SK-N-SH (cell line): Measurements from ENCODE around the gene NUP42. TPM values are rescaled to one million over a fixed set of nuclear protein-coding genes. Genes with fewer than 3 reads are reported as not detected.
A peak's percentile ranks its signal among the peaks of the same experiment; 100 is the strongest.

ENCODE experiments used
- CTCF ChIA-PET: fragments of 300-600, 350-600 bp; formaldehyde crosslinking; extraction: SDS; loops from one replicate; lab custom pipeline; 2021; lab: Yijun Ruan, JAX
- POLR2A ChIA-PET: fragments of 350-600 bp; sonication (Branson Sonifier 250); formaldehyde crosslinking; extraction: SDS; loops from one replicate; lab custom pipeline; 2020; ENCODE audit warnings: antibody characterized with exemption, inconsistent platforms; lab: Yijun Ruan, JAX
- DNase-seq: peaks from one replicate; pipeline ENCODE4 v3.0.0; 2012
- H2AFZ ChIP-seq: fragments of 200-600 bp; sonication (generic); 2 replicates; pipeline ENCODE4 v1.8.1; 2016; ENCODE audit warnings: antibody characterized with exemption, mild to moderate bottlenecking, low read depth
- H3F3A ChIP-seq: fragments of 200-600 bp; sonication (generic); replicated peaks from 2 replicates; pipeline ENCODE3; 2016; ENCODE audit warnings: antibody characterized with exemption, mild to moderate bottlenecking; ENCODE audit not compliant: insufficient read depth
- H3K27ac ChIP-seq, 2 experiments: fragments of 200-500 bp in 1 of 2; fragments of 200-600 bp in 1 of 2; sonication (Bioruptor generic) in 1 of 2; sonication (generic), shearing (Covaris generic) in 1 of 2; 2 replicates each; pipeline versions ENCODE4 v1.5.1 to v1.6.1; 2014 to 2016; ENCODE audit warnings: low read depth in 2 of 2, inconsistent platforms in 1 of 2, low read length in 1 of 2, mild to moderate bottlenecking in 1 of 2, mixed read lengths in 1 of 2
- H3K27me3 ChIP-seq: fragments of 200-600 bp; sonication (generic), shearing (Covaris generic); 2 replicates; pipeline ENCODE4 v1.6.1; 2016; ENCODE audit warnings: mixed run types; ENCODE audit not compliant: insufficient read depth
- H3K36me3 ChIP-seq, 2 experiments: fragments of 200-500 bp in 1 of 2; fragments of 200-600 bp in 1 of 2; sonication (Bioruptor generic) in 1 of 2; sonication (generic) in 1 of 2; replicated peaks in 1 of 2; 2 replicates each; pipeline versions ENCODE3 to v1.5.1; 2014 to 2016; ENCODE audit warnings: low read length in 1 of 2, mild to moderate bottlenecking in 1 of 2; ENCODE audit not compliant: insufficient read depth in 2 of 2, control insufficient read depth in 1 of 2
- H3K4me1 ChIP-seq, 2 experiments: fragments of 200-500 bp in 1 of 2; fragments of 200-600 bp in 1 of 2; sonication (Bioruptor generic) in 1 of 2; sonication (generic), shearing (Covaris generic) in 1 of 2; 2 replicates each; pipeline versions ENCODE4 v1.5.1 to v1.6.1; 2014 to 2016; ENCODE audit warnings: low read depth in 1 of 2, low read length in 1 of 2, mixed run types in 1 of 2; ENCODE audit not compliant: insufficient read depth in 2 of 2, control insufficient read depth in 1 of 2
- H3K4me2 ChIP-seq: fragments of 200-600 bp; sonication (generic), shearing (Covaris generic); 2 replicates; pipeline ENCODE4 v1.6.1; 2017; ENCODE audit warnings: mixed run types
- H3K4me3 ChIP-seq, 2 experiments: fragments of 200-500 bp in 1 of 2; fragments of 200-600 bp in 1 of 2; sonication (Bioruptor generic) in 1 of 2; sonication (generic), shearing (Covaris generic) in 1 of 2; 2 replicates each; pipeline versions ENCODE4 v1.5.1 to v1.8.1; 2014 to 2016; ENCODE audit warnings: low read depth in 2 of 2, inconsistent platforms in 1 of 2, low read length in 1 of 2, mild to moderate bottlenecking in 1 of 2, mixed read lengths in 1 of 2, moderate library complexity in 1 of 2
- H3K79me2 ChIP-seq: fragments of 200-600 bp; sonication (generic); 2 replicates; pipeline ENCODE4 v1.8.1; 2017; ENCODE audit warnings: mild to moderate bottlenecking; ENCODE audit not compliant: insufficient read depth
- H3K9ac ChIP-seq: fragments of 200-600 bp; sonication (generic); 2 replicates; pipeline ENCODE4 v1.6.1; 2017; ENCODE audit warnings: mixed run types
- H3K9me2 ChIP-seq: fragments of 200-600 bp; sonication (generic); 2 replicates; pipeline ENCODE4 v1.6.1; 2017; ENCODE audit warnings: mixed run types
- H3K9me3 ChIP-seq: fragments of 200-600 bp; sonication (generic); 2 replicates; pipeline ENCODE4 v1.6.1; 2017; ENCODE audit warnings: mixed run types, mild to moderate bottlenecking, moderate library complexity
- H4K20me1 ChIP-seq: fragments of 200-600 bp; sonication (generic); 2 replicates; pipeline ENCODE4 v1.6.1; 2017; ENCODE audit warnings: mild to moderate bottlenecking, mixed run types; ENCODE audit not compliant: insufficient read depth
- CHD2 ChIP-seq: fragments of 150-350 bp; IDR thresholded peaks from 2 replicates; pipeline ENCODE4 v1.6.1; 2018; ENCODE audit warnings: low read length; ENCODE audit not compliant: partially characterized antibody
- ELF1 ChIP-seq: IDR thresholded peaks from 2 replicates; pipeline ENCODE4 v1.4.0; 2012
- FOXJ3 ChIP-seq: sonication (generic); formaldehyde crosslinking; IDR thresholded peaks from 2 replicates; pipeline ENCODE4 v1.5.1; 2020; ENCODE audit warnings: mild to moderate bottlenecking, missing genetic modification reagents
- FOXM1 ChIP-seq: IDR thresholded peaks from 2 replicates; pipeline ENCODE4 v1.4.0; 2012; ENCODE audit warnings: low read depth, mild to moderate bottlenecking
- GABPA ChIP-seq: IDR thresholded peaks from 2 replicates; pipeline ENCODE4 v1.4.0; 2012; ENCODE audit warnings: low read depth, mild to moderate bottlenecking
- GATA2 ChIP-seq: sonication (generic); formaldehyde crosslinking; IDR thresholded peaks from 2 replicates; pipeline ENCODE4 v1.5.0; 2020; ENCODE audit warnings: mild to moderate bottlenecking, missing genetic modification reagents
- MXI1 ChIP-seq: IDR thresholded peaks from 2 replicates; pipeline ENCODE4 v1.6.1; 2012; ENCODE audit warnings: mild to moderate bottlenecking, low read depth, low read length, improper control_type of control experiment
- NRF1 ChIP-seq: IDR thresholded peaks from 2 replicates; pipeline ENCODE4 v1.6.1; 2012; ENCODE audit warnings: low read depth, mild to moderate bottlenecking, low read length
- RAD21 ChIP-seq: IDR thresholded peaks from 2 replicates; pipeline ENCODE4 v1.6.1; 2012; ENCODE audit warnings: mild to moderate bottlenecking, low read length
- RCOR1 ChIP-seq: fragments of 150-350 bp; IDR thresholded peaks from 2 replicates; pipeline ENCODE4 v1.6.1; 2017; ENCODE audit warnings: antibody characterized with exemption, low read length
- RXRA ChIP-seq: IDR thresholded peaks from 2 replicates; pipeline ENCODE4 v1.4.0; 2012; ENCODE audit warnings: low read depth, mild to moderate bottlenecking, borderline replicate concordance
- SMC3 ChIP-seq: IDR thresholded peaks from 2 replicates; pipeline ENCODE4 v1.6.1; 2012; ENCODE audit warnings: low read depth, low read length, improper control_type of control experiment
- TCF12 ChIP-seq: IDR thresholded peaks from 2 replicates; pipeline ENCODE4 v1.4.0; 2012
- TEAD4 ChIP-seq: IDR thresholded peaks from 2 replicates; pipeline ENCODE4 v1.4.0; 2012; ENCODE audit warnings: mild to moderate bottlenecking, borderline replicate concordance; ENCODE audit not compliant: insufficient read depth
- YY1 ChIP-seq: IDR thresholded peaks from 2 replicates; pipeline ENCODE4 v1.4.0; 2012; ENCODE audit warnings: low read depth, mild to moderate bottlenecking
- polyA plus RNA-seq, 3 experiments: library from polyadenylated mRNA; depleted of rRNA; stranded (reverse); fragments of >200 nt; gene quantifications; 2 replicates each; pipeline ENCODE4 v1.2.3, GENCODE V29; 2012
- TF ChIP-seq, protein P1 (sequence below): IDR thresholded peaks from 2 replicates; pipeline ENCODE4 v1.4.0; 2012; ENCODE audit warnings: low read depth, borderline replicate concordance
- TF ChIP-seq, protein P2 (sequence below): IDR thresholded peaks from 2 replicates; pipeline ENCODE4 v1.4.0; 2012; ENCODE audit warnings: low read depth
- TF ChIP-seq, protein P3 (sequence below): IDR thresholded peaks from 2 replicates; pipeline ENCODE4; 2012
- TF ChIP-seq, protein P4 (sequence below): IDR thresholded peaks from 2 replicates; pipeline ENCODE4 v1.6.1; 2012; ENCODE audit warnings: mild to moderate bottlenecking, low read depth, low read length, moderate library complexity

Gene NUP42
- polyA plus RNA-seq, 1 of the 3 experiments (the other 2 are of a cell fraction): 22.7 TPM

DNA sequence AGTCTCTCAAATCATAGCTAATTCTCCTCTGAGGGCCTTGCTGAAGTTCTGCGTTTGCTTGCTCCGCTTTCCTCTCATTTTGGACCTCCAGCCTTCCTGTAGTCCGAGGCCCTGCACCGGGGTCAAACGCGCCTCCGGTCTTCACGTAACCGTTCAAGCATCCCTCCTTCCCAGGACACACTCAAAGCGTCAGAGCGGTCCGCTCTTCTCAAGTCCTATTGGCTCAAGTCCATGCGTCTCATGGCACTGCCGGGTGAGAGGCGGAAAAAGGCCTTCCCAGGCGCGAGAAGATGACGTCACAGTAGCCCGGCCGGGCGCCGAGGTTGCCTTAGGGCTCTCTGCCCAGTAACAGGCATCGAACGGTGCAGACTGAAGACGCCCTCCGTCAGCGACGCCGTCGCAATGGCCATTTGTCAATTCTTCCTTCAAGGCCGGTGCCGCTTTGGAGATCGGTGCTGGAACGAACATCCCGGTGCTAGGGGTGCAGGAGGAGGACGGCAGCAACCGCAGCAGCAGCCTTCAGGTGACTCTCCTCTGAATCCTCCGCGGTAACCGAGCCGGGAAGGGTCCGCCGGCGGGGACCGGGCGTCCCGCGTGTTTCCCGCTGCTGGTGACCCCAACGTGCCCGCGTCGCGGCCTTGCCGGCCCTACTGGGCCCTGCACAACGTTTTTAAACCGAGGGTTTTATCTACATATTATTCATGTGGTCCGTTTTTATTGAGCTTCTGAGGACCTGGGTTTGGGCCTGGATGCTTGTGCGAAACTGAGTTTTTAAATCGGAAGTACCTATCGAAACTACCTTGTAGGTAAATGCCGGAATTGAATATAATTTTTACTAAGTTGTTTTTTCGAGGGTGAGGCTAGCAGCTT, at the start of gene NUP42 (continued):
- TF ChIP-seq CHD2: peak; percentile 95
- no peak for TF ChIP-seq NRF1
- TF ChIP-seq, protein P1, sequence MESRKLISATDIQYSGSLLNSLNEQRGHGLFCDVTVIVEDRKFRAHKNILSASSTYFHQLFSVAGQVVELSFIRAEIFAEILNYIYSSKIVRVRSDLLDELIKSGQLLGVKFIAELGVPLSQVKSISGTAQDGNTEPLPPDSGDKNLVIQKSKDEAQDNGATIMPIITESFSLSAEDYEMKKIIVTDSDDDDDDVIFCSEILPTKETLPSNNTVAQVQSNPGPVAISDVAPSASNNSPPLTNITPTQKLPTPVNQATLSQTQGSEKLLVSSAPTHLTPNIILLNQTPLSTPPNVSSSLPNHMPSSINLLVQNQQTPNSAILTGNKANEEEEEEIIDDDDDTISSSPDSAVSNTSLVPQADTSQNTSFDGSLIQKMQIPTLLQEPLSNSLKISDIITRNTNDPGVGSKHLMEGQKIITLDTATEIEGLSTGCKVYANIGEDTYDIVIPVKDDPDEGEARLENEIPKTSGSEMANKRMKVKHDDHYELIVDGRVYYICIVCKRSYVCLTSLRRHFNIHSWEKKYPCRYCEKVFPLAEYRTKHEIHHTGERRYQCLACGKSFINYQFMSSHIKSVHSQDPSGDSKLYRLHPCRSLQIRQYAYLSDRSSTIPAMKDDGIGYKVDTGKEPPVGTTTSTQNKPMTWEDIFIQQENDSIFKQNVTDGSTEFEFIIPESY: peak; percentile 69

DNA sequence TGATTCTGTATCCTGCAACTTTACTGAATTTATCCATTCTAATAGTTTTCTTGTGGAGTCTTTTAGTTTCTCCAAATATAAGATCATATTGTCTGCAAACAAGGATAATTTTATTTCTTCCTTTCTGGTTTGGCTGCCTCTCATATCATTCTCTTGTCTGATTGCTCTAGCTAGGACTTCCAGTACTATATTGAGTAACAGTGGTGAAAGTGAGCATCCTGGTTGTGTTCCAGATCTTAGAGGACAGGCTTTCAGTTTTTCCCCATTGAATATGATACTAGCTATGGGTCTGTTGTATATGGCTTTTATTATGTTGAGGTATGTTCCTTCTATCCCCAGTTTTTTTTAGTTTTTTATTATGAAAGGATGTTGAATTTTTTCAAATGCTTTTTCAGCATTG, 48.1 kb upstream of the NUP42 start:
- TF ChIP-seq RXRA (no peak), RCOR1 (no peak), YY1 (no peak), ELF1 (no peak), FOXM1 (no peak), RAD21 (no peak), SMC3 (no peak), GABPA (no peak), GATA2 (CRISPR knock-in tag) (no peak), TCF12 (no peak), CHD2 (no peak), MXI1 (no peak), TEAD4 (no peak), FOXJ3 (CRISPR knock-in tag) (no peak)
- TF ChIP-seq, protein P1: no peak
- TF ChIP-seq, protein P2, sequence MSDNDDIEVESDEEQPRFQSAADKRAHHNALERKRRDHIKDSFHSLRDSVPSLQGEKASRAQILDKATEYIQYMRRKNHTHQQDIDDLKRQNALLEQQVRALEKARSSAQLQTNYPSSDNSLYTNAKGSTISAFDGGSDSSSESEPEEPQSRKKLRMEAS: no peak
- TF ChIP-seq, protein P3, sequence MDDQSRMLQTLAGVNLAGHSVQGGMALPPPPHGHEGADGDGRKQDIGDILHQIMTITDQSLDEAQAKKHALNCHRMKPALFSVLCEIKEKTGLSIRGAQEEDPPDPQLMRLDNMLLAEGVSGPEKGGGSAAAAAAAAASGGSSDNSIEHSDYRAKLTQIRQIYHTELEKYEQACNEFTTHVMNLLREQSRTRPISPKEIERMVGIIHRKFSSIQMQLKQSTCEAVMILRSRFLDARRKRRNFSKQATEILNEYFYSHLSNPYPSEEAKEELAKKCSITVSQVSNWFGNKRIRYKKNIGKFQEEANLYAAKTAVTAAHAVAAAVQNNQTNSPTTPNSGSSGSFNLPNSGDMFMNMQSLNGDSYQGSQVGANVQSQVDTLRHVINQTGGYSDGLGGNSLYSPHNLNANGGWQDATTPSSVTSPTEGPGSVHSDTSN: no peak
- TF ChIP-seq, protein P4, sequence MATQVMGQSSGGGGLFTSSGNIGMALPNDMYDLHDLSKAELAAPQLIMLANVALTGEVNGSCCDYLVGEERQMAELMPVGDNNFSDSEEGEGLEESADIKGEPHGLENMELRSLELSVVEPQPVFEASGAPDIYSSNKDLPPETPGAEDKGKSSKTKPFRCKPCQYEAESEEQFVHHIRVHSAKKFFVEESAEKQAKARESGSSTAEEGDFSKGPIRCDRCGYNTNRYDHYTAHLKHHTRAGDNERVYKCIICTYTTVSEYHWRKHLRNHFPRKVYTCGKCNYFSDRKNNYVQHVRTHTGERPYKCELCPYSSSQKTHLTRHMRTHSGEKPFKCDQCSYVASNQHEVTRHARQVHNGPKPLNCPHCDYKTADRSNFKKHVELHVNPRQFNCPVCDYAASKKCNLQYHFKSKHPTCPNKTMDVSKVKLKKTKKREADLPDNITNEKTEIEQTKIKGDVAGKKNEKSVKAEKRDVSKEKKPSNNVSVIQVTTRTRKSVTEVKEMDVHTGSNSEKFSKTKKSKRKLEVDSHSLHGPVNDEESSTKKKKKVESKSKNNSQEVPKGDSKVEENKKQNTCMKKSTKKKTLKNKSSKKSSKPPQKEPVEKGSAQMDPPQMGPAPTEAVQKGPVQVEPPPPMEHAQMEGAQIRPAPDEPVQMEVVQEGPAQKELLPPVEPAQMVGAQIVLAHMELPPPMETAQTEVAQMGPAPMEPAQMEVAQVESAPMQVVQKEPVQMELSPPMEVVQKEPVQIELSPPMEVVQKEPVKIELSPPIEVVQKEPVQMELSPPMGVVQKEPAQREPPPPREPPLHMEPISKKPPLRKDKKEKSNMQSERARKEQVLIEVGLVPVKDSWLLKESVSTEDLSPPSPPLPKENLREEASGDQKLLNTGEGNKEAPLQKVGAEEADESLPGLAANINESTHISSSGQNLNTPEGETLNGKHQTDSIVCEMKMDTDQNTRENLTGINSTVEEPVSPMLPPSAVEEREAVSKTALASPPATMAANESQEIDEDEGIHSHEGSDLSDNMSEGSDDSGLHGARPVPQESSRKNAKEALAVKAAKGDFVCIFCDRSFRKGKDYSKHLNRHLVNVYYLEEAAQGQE: no peak
- POLR2A ChIA-PET: no interaction called here

More for the DNA sequence above, 48.1 kb upstream of the NUP42 start:
- Histone ChIP-seq H3F3A (no peaks in the 10 kb centered on the region), H3K79me2 (no peaks in the 10 kb centered on the region), H3K4me2 (no peak overlapping the region), H4K20me1 (no peaks in the 10 kb centered on the region), H2AFZ (no peak overlapping the region), H3K9me3 (no peaks in the 10 kb centered on the region), H3K36me3 (peaks cover 8 to 12% of the 10 kb centered on the region in 2 experiments), H3K9ac (no peak overlapping the region), H3K9me2 (no peaks in the 10 kb centered on the region), H3K27me3 (no peaks in the 10 kb centered on the region), H3K4me3 (no peak overlapping the region), H3K27ac (no peak overlapping the region), H3K4me1 (no peaks in the 10 kb centered on the region)
- DNase-seq: no peak
- CTCF ChIA-PET: interaction anchor here (1.0 kb wide), 1 partner anchor 12 kb away, joined by 3 read pairs; no protein-coding TSS in a partner anchor
